A549 (cell line): Measurements from ENCODE around the gene PODXL2. TPM values are rescaled to one million over a fixed set of nuclear protein-coding genes. Genes with fewer than 3 reads are reported as not detected.

Source experiments
- ATAC-seq, 2 experiments: fragments of 200-7000 bp in 1 of 2; fragments of >200 bp in 1 of 2; cut with Nextera tagmentation in 1 of 2; cut with Tn5 transposase in 1 of 2; 3 replicates each; pipeline versions ENCODE4 v1.8.0 to v1.9.1; 2018 to 2020; ENCODE audit warnings: mild to moderate bottlenecking in 1 of 2, moderate library complexity in 1 of 2
- CTCF ChIA-PET: fragments of 300-600 bp; sonication (Branson Sonifier 250); formaldehyde crosslinking; extraction: SDS; loops from one replicate; lab custom pipeline; 2021; ENCODE audit warnings: antibody characterized with exemption, inconsistent platforms; lab: Yijun Ruan, JAX
- POLR2A ChIA-PET: fragments of 350-600 bp; formaldehyde crosslinking; extraction: SDS; loops from one replicate; lab custom pipeline; 2021; ENCODE audit warnings: antibody characterized with exemption, inconsistent platforms; lab: Yijun Ruan, JAX
- DNase-seq, 2 experiments: peaks; one replicate each; pipeline versions ENCODE4 v3.0.0 to v3.0.0-alpha.2; 2011 to 2016; ENCODE audit warnings: low read depth in 1 of 2, low spot score in 1 of 2
- FAIRE-seq: peaks from 2 replicates; lab custom pipeline; 2011; peaks lifted over from hg19 to GRCh38; lab: Jason Lieb, UNC
- H3K27ac ChIP-seq, 2 experiments: fragments of >200 bp; sonication (Bioruptor Twin); formaldehyde crosslinking; 3 replicates each; pipeline ENCODE4 v1.5.1; 2016 to 2017
- H3K4me1 ChIP-seq: fragments of >200 bp; sonication (Bioruptor Twin); formaldehyde crosslinking; 3 replicates; pipeline ENCODE4 v1.6.1; 2016
- H3K4me2 ChIP-seq: fragments of >200 bp; sonication (Bioruptor Twin); formaldehyde crosslinking; 3 replicates; pipeline ENCODE4 v1.6.1; 2016
- H3K4me3 ChIP-seq: fragments of >200 bp; sonication (Bioruptor Twin); formaldehyde crosslinking; 3 replicates; pipeline ENCODE4 v1.5.1; 2016
- H3K9me3 ChIP-seq: fragments of >200 bp; sonication (Bioruptor Twin); formaldehyde crosslinking; 3 replicates; pipeline ENCODE4 v1.6.1; 2016
- BHLHE40 ChIP-seq: IDR thresholded peaks from 2 replicates; pipeline ENCODE4 v1.6.1; 2012; ENCODE audit warnings: low read depth, low read length, inconsistent platforms
- CBX2 ChIP-seq: fragments of 200-600 bp; sonication (generic); IDR thresholded peaks from 2 replicates; pipeline ENCODE4 v1.6.1; 2016; ENCODE audit warnings: low read depth, mild to moderate bottlenecking, borderline replicate concordance
- CBX8 ChIP-seq: fragments of 200-600 bp; sonication (generic); IDR thresholded peaks from 2 replicates; pipeline ENCODE4 v1.6.1; 2016
- CEBPB ChIP-seq, 2 experiments: fragments of >200 bp in 1 of 2; sonication (Bioruptor Twin) in 1 of 2; formaldehyde crosslinking in 1 of 2; IDR thresholded peaks; 2 replicates each; pipeline ENCODE4 v1.6.1; 2012 to 2016
- EHMT2 ChIP-seq: fragments of 200-600 bp; sonication (generic); IDR thresholded peaks from 2 replicates; pipeline ENCODE4 v1.6.1; 2016; ENCODE audit warnings: antibody characterized with exemption, low read depth, mild to moderate bottlenecking, moderate library complexity
- EP300 ChIP-seq, 2 experiments: fragments of >200 bp; sonication (Bioruptor Twin); formaldehyde crosslinking; IDR thresholded peaks; 2 replicates in 1 of 2; 3 replicates in 1 of 2; pipeline ENCODE4 v1.6.1; 2016 to 2017
- ESRRA ChIP-seq: fragments of 150-350 bp; IDR thresholded peaks from 2 replicates; pipeline ENCODE4 v1.6.1; 2014; ENCODE audit warnings: mild to moderate bottlenecking, low read length, borderline replicate concordance
- FOXS1 ChIP-seq: fragments of 250-450 bp; sonication (Bioruptor Pico); IDR thresholded peaks from 2 replicates; pipeline ENCODE4 v1.5.0; 2020; ENCODE audit warnings: mild to moderate bottlenecking, moderate library complexity
- HDAC2 ChIP-seq: fragments of 200-600 bp; sonication (generic); IDR thresholded peaks from 2 replicates; pipeline ENCODE4 v1.6.1; 2016
- HEYL ChIP-seq: fragments of 250-450 bp; sonication (Bioruptor Pico); IDR thresholded peaks from 2 replicates; pipeline ENCODE4 v1.8.0; 2021; ENCODE audit warnings: mild to moderate bottlenecking, moderate library complexity
- HOXA7 ChIP-seq: fragments of 250-450 bp; sonication (Bioruptor Pico); IDR thresholded peaks from 2 replicates; pipeline ENCODE4 v1.5.0; 2020; ENCODE audit warnings: mild to moderate bottlenecking, moderate library complexity
- HOXB13 ChIP-seq: fragments of 250-450 bp; sonication (Bioruptor Pico); IDR thresholded peaks from 2 replicates; pipeline ENCODE4 v1.5.0; 2020; ENCODE audit warnings: low read depth, mild to moderate bottlenecking, moderate library complexity
- HOXB5 ChIP-seq: fragments of 250-450 bp; sonication (Bioruptor Pico); IDR thresholded peaks from 2 replicates; pipeline ENCODE4 v1.5.0; 2020; ENCODE audit warnings: mild to moderate bottlenecking, moderate library complexity
- JUN ChIP-seq, 2 experiments: fragments of >200 bp; sonication (Bioruptor Twin); formaldehyde crosslinking; IDR thresholded peaks; 2 replicates in 1 of 2; 3 replicates in 1 of 2; pipeline ENCODE4 v1.6.1; 2016 to 2017
- JUNB ChIP-seq: fragments of >200 bp; sonication (Bioruptor Twin); formaldehyde crosslinking; IDR thresholded peaks from 2 replicates; pipeline ENCODE4 v1.6.1; 2016
- KDM5A ChIP-seq: fragments of 200-600 bp; sonication (generic); IDR thresholded peaks from 2 replicates; pipeline ENCODE4 v1.6.1; 2016; ENCODE audit warnings: antibody characterized with exemption, mild to moderate bottlenecking
- MYC ChIP-seq: IDR thresholded peaks from 2 replicates; pipeline ENCODE4 v1.6.1; 2012; ENCODE audit warnings: mild to moderate bottlenecking, inconsistent platforms, low read length, improper control_type of control experiment, borderline replicate concordance
- NFE2L2 ChIP-seq: fragments of 150-350 bp; conservative IDR thresholded peaks from 2 replicates; pipeline ENCODE4 v1.6.1; 2014; ENCODE audit warnings: low read length
- NPAS2 ChIP-seq: fragments of 250-450 bp; sonication (Bioruptor Pico); IDR thresholded peaks from 2 replicates; pipeline ENCODE4 v1.8.0; 2022; ENCODE audit warnings: mild to moderate bottlenecking, moderate library complexity, borderline replicate concordance
- NR3C1 ChIP-seq: fragments of >200 bp; sonication (Bioruptor Twin); formaldehyde crosslinking; IDR thresholded peaks from 3 replicates; pipeline ENCODE4 v1.6.1; 2017
- PHF8 ChIP-seq: fragments of 200-600 bp; sonication (generic); IDR thresholded peaks from 2 replicates; pipeline ENCODE4 v1.6.1; 2016; ENCODE audit warnings: low read depth, mild to moderate bottlenecking, antibody characterized with exemption, moderate library complexity, borderline replicate concordance
- POLR2AphosphoS2 ChIP-seq: conservative IDR thresholded peaks from 2 replicates; pipeline ENCODE4 v1.6.1; 2012; ENCODE audit warnings: low read length, improper control_type of control experiment, inconsistent platforms
- RAD21 ChIP-seq, 2 experiments: fragments of >200 bp in 1 of 2; sonication (Bioruptor Twin) in 1 of 2; formaldehyde crosslinking in 1 of 2; IDR thresholded peaks in 1 of 2; conservative IDR thresholded peaks in 1 of 2; 2 replicates in 1 of 2; 3 replicates in 1 of 2; pipeline ENCODE4 v1.6.1; 2012 to 2018; ENCODE audit warnings: inconsistent platforms in 1 of 2
- RCOR1 ChIP-seq: fragments of 150-350 bp; IDR thresholded peaks from 2 replicates; pipeline ENCODE4 v1.6.1; 2014; ENCODE audit warnings: antibody characterized with exemption, low read length, low read depth
- RFX5 ChIP-seq: fragments of 450-650 bp; IDR thresholded peaks from 2 replicates; pipeline ENCODE4 v1.7.1; 2014; ENCODE audit warnings: antibody characterized with exemption, mild to moderate bottlenecking, moderate library complexity
- RNF2 ChIP-seq: fragments of 200-600 bp; sonication (generic); IDR thresholded peaks from 2 replicates; pipeline ENCODE4 v1.6.1; 2016; ENCODE audit warnings: low read depth, mild to moderate bottlenecking, antibody characterized with exemption, moderate library complexity, borderline replicate concordance
- SMC3 ChIP-seq: fragments of >200 bp; sonication (Bioruptor Twin); formaldehyde crosslinking; IDR thresholded peaks from 3 replicates; pipeline ENCODE4 v1.6.1; 2018; ENCODE audit warnings: inconsistent platforms
- TP53 ChIP-seq: fragments of 250-450 bp; sonication (Bioruptor Pico); IDR thresholded peaks from 2 replicates; pipeline ENCODE4 v1.5.0; 2021; ENCODE audit warnings: mild to moderate bottlenecking, moderate library complexity
- USF2 ChIP-seq: fragments of 450-650 bp; IDR thresholded peaks from 2 replicates; pipeline ENCODE4 v1.6.1; 2014; ENCODE audit warnings: antibody characterized with exemption
- ZFP36 ChIP-seq: fragments of 450-650 bp; IDR thresholded peaks from 2 replicates; pipeline ENCODE4 v1.6.1; 2014; ENCODE audit warnings: borderline replicate concordance; ENCODE audit not compliant: partially characterized antibody
- ZSCAN20 ChIP-seq: fragments of 250-450 bp; sonication (Bioruptor Pico); IDR thresholded peaks from 2 replicates; pipeline ENCODE4 v1.8.0; 2022; ENCODE audit warnings: mild to moderate bottlenecking, moderate library complexity
- WGBS: methylation state at CpG from one replicate; pipeline ENCODE4 v1.1.6; 2017; ENCODE audit errors: missing lambda C conversion rate; 5-methylcytosine and 5-hydroxymethylcytosine counted together
- polyA plus RNA-seq, 4 experiments: library from polyadenylated mRNA; depleted of rRNA in 3 of 4; stranded (reverse); fragments of >200 nt; fragmentation: RNase III in 1 of 4; extraction: RNeasy Plus Mini Kit Qiagen cat#74134 plus additional on column Dnase treatment in 1 of 4; gene quantifications; 2 replicates in 3 of 4; 3 replicates in 1 of 4; pipeline ENCODE4 v1.2.3, GENCODE V29; 2011 to 2017
- TF ChIP-seq, protein P1 (sequence below): IDR thresholded peaks from 2 replicates; pipeline ENCODE4 v1.6.1; 2012; ENCODE audit warnings: low read depth, borderline replicate concordance
- TF ChIP-seq, protein P2 (sequence below): fragments of 150-350 bp; IDR thresholded peaks from 2 replicates; pipeline ENCODE4 v1.6.1; 2014; ENCODE audit warnings: low read depth, mild to moderate bottlenecking, low read length

Gene PODXL2
- polyA plus RNA-seq, 2 of the 4 experiments (the other 2 are of a cell fraction): 4.2 to 5.5 TPM

DNA sequence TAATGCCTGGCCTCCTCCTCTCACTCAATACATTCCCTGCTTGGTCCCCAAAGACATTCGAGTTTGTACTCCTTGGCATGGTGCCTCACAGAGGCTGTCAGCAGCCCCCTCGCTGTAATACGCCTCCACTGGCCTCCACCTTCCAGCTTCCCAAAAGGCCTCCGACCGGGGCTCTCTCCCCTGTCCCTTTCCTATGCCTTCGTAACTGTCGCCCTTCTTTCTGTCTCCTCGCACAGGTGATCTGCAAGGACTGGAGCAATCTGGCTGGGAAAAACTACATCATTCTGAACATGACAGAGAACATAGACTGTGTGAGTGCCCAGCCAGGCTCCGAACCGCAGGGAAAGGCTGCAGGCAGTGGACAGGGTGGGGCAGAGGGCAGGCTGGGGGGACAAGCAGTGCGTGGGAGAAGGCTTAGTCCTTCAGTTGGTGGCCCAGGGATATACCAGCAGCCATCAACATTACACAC, 33.0 kb downstream of the PODXL2 start:
- 88% methylated on average over 11 of the region's 11 CpGs for WGBS
- CTCF ChIA-PET: interaction anchor here (1.6 to 3.5 kb wide), 2 partner anchors 11 to 17 kb away, joined by 4 to 22 read pairs; no protein-coding TSS in a partner anchor
- H3K4me1 ChIP-seq: no peaks in the 10 kb centered on the region
- H3K9me3 ChIP-seq: no peaks in the 10 kb centered on the region
- POLR2A ChIA-PET: interaction anchor here (0.7 kb wide), 1 partner anchor 32 kb away, joined by 3 read pairs; no protein-coding TSS in a partner anchor
- H3K4me2 ChIP-seq: no peak overlapping the region
- no peak for ATAC-seq
- H3K27ac ChIP-seq: no peak overlapping the region
- H3K4me3 ChIP-seq: no peak overlapping the region
- TF ChIP-seq HOXB5 (CRISPR knock-in tag) (no peak), CBX2 (no peak), FOXS1 (CRISPR knock-in tag) (no peak), RCOR1 (no peak), TP53 (CRISPR knock-in tag) (no peak), NPAS2 (CRISPR knock-in tag) (no peak), POLR2AphosphoS2 (no peak)
- no peak for FAIRE-seq
- DNase-seq: no peak

GRCh38 chr3:127663151-127663550, 34.2 kb downstream of the PODXL2 start:
- Histone ChIP-seq H3K27ac (no peak overlapping the region), H3K4me1 (no peaks in the 10 kb centered on the region), H3K9me3 (no peaks in the 10 kb centered on the region), H3K4me2 (no peak overlapping the region), H3K4me3 (no peak overlapping the region)
- DNase-seq: no peak
- TF ChIP-seq JUNB (no peak), BHLHE40 (no peak), PHF8 (no peak), RFX5 (no peak), EHMT2 (no peak), SMC3 (no peak), HEYL (CRISPR knock-in tag) (no peak), KDM5A (no peak), RAD21 (conservative IDR thresholded peaks at IDR 0.05 in 1 of 2, IDR thresholded peaks at IDR 0.05 in 1 of 2) (no peak), HOXA7 (CRISPR knock-in tag) (no peak), NPAS2 (CRISPR knock-in tag) (no peak), JUN (IDR thresholded peaks at IDR 0.05) (no peak), EP300 (IDR thresholded peaks at IDR 0.05) (no peak), HDAC2 (no peak), CBX2 (no peak), ESRRA (no peak), HOXB5 (CRISPR knock-in tag) (no peak), RNF2 (no peak), CEBPB (IDR thresholded peaks at IDR 0.05) (no peak)
- TF ChIP-seq, protein P1, sequence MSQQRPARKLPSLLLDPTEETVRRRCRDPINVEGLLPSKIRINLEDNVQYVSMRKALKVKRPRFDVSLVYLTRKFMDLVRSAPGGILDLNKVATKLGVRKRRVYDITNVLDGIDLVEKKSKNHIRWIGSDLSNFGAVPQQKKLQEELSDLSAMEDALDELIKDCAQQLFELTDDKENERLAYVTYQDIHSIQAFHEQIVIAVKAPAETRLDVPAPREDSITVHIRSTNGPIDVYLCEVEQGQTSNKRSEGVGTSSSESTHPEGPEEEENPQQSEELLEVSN: no peak
- FAIRE-seq: no peak
- ChIA-PET POLR2A (no interaction called here), CTCF (interaction anchor here (3.5 kb wide), 1 partner anchor 12 kb away, joined by 22 read pairs; no protein-coding TSS in a partner anchor)
- WGBS: 88% methylated on average over 5 of the region's 5 CpGs
- ATAC-seq: no peak

DNA sequence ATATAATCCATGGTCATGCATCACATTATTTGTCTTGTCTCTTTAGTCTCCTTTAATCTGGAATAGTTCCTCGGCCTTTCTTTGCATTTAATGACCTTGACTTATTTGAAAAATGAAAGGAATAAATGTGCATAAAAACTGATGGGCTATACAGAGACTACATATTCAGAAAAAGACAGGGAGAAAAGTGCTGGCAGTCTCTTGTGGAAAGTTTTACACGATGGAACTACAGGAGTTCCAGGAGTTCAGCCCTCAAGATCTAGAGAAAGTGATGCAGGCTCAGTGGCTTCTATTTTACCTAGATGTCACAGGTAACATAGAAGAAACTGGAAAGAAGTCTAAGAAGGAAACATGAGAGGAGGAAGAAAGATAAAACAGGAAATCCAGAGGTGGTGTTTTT, 36.2 kb downstream of the PODXL2 start:
- Histone ChIP-seq H3K4me2 (no peak overlapping the region), H3K9me3 (no peaks in the 10 kb centered on the region), H3K27ac (no peak overlapping the region), H3K4me1 (no peaks in the 10 kb centered on the region), H3K4me3 (no peak overlapping the region)
- no peak for TF ChIP-seq HOXB13 (CRISPR knock-in tag)
- no peak for TF ChIP-seq NFE2L2
- TF ChIP-seq EP300 (IDR thresholded peaks at IDR 0.05): no peak
- no peak for TF ChIP-seq CBX8
- TF ChIP-seq, protein P2, sequence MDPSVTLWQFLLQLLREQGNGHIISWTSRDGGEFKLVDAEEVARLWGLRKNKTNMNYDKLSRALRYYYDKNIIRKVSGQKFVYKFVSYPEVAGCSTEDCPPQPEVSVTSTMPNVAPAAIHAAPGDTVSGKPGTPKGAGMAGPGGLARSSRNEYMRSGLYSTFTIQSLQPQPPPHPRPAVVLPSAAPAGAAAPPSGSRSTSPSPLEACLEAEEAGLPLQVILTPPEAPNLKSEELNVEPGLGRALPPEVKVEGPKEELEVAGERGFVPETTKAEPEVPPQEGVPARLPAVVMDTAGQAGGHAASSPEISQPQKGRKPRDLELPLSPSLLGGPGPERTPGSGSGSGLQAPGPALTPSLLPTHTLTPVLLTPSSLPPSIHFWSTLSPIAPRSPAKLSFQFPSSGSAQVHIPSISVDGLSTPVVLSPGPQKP: no peak
- TF ChIP-seq NR3C1: no peak
- no peak for TF ChIP-seq ZSCAN20 (CRISPR knock-in tag)
- no peak for TF ChIP-seq NPAS2 (CRISPR knock-in tag)
- TF ChIP-seq USF2: no peak
- no peak for TF ChIP-seq ZFP36
- TF ChIP-seq RCOR1: no peak
- TF ChIP-seq POLR2AphosphoS2: no peak
- TF ChIP-seq MYC: no peak
- ChIA-PET CTCF (no interaction called here), POLR2A (no interaction called here)
- FAIRE-seq (no peak), DNase-seq (no peak), ATAC-seq (no peak)
- whole genome bisulfite sequencing: 60% methylated on average over 2 of the region's 2 CpGs
